Activated T-helper 1 cell treated with Interleukin-2 at 50 U/mL for 16 hours (primary cell): ENCODE data around the gene ATG4C.
"Not testable (repeated sequence)": the region's sequence is repeated elsewhere in the genome, so short reads cannot be mapped to it uniquely, and the experiment has no call there.

ENCODE experiments used
- DNase-seq: peaks from one replicate; pipeline ENCODE4 v3.0.0-alpha.2; 2020; ENCODE audit warnings: low read depth

The ATG4C gene

GRCh38 chr1:62783736-62784508, at the start of gene ATG4C:
TSS of gene ATG4C (plus strand) at chr1:62784132. CDS start at chr1:62803787, 19,655 bp downstream.
- peak; percentile 85 for DNase-seq

- DNase-seq = no peak
These were observed 48.3 kb upstream of the ATG4C start for GRCh38 chr1:62735491-62736171.

GRCh38 chr1:62740701-62741100, 43.2 kb upstream of the ATG4C start:
- DNase-seq = not testable (repeated sequence)

- DNase-seq = no peak
These were observed 39.0 kb upstream of the ATG4C start for GRCh38 chr1:62744611-62745577.

GRCh38 chr1:62746086-62746808, 37.7 kb upstream of the ATG4C start:
- DNase-seq = no peak

- DNase-seq = no peak
These were observed 37.2 kb upstream of the ATG4C start for GRCh38 chr1:62746809-62747138.

GRCh38 chr1:62753031-62753965, 30.6 kb upstream of the ATG4C start:
- no peak for DNase-seq

- DNase-seq = not testable (repeated sequence)
These were observed 29.0 kb upstream of the ATG4C start for GRCh38 chr1:62754938-62755337.

- not testable (repeated sequence) for DNase-seq
These were observed 27.6 kb upstream of the ATG4C start for GRCh38 chr1:62756255-62756884.

- not testable (repeated sequence) for DNase-seq
These were observed 24.6 kb upstream of the ATG4C start for GRCh38 chr1:62759232-62759875.

GRCh38 chr1:62760021-62760782, 23.7 kb upstream of the ATG4C start:
- DNase-seq = not testable (repeated sequence)

- not testable (repeated sequence) for DNase-seq
These were observed 22.6 kb upstream of the ATG4C start for GRCh38 chr1:62761223-62761870.

GRCh38 chr1:62762027-62762426, 21.9 kb upstream of the ATG4C start:
- DNase-seq = not testable (repeated sequence)

GRCh38 chr1:62765981-62766380, 18.0 kb upstream of the ATG4C start:
- DNase-seq = no peak

- not testable (repeated sequence) for DNase-seq
These were observed 15.4 kb upstream of the ATG4C start for GRCh38 chr1:62768551-62768950.

GRCh38 chr1:62772607-62773295, 11.2 kb upstream of the ATG4C start:
- DNase-seq = no peak

GRCh38 chr1:62774006-62774405, 9.9 kb upstream of the ATG4C start:
- DNase-seq = no peak
